GM18505 (cell line): Measurements from ENCODE around the gene SPATA2.
A peak's percentile ranks its signal among the peaks of the same experiment; 100 is the strongest.

Experiments
- ATAC-seq: cut with Tn5 transposase; IDR thresholded peaks from one replicate; pipeline ENCODE4 v1.9.1; 2021; ENCODE audit not compliant: unreplicated experiment
- POLR2A ChIP-seq: IDR thresholded peaks from 4 replicates; pipeline ENCODE4 v1.6.1; 2011; ENCODE audit warnings: borderline replicate concordance; ENCODE audit not compliant: insufficient read depth, insufficient read length; ENCODE audit errors: extremely low read depth

The SPATA2 gene

GRCh38 chr20:49942303-49942702, 27.0 kb upstream of the SPATA2 start:
- ATAC-seq = no peak

GRCh38 chr20:49941456-49941855, 26.1 kb upstream of the SPATA2 start:
- ATAC-seq = no peak
- no peak for TF ChIP-seq POLR2A

More at GRCh38 chr20:49942303-49942702, 27.0 kb upstream of the SPATA2 start:
- TF ChIP-seq POLR2A = no peak

DNA sequence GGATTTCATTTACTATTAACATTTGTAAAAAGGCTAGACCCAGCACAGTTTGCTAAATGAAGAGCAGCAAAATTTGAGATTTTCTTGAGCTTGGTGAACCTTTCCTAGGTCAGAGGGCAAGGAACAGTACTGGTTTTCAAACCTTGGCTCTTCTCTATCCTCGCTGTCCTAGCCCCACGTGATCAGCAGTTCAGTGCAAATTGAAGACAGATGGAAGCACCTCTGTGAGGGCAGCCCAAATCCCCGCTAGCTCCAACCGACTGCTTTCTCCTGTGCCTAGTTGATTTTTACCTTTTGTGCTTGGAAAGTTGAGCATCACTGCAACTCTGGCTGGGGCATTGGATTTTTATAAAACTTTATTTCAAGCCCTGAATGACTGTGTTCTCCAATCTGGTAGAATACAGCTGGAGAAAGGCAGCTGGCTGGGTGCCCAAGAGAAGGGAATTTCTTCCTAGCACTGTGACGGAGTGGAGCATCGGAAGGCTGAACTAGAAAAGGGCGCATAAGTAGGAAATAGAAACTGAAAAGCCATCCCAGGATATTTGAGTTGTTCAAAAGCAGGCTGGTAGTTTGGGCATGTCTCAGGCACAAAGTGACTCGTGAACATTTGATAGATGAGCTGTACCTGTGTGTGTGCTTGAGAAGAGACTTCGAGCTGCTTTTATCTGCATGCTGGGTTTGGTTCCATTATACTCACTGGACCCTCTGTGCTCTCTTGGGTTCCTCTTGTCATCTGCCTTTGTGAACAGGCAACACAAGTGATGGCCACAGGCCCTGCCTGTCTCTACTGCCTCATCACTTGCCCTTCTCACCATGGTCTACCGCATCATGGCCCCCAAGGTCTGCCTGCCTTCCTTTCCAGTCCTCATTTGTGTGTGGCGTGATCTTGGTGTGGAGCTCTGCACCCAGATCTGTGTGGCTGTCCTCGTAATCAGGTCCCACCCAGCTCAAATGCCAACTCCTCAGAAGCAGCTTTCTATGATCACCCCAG, 23.1 kb upstream of the SPATA2 start:
- no peak for TF ChIP-seq POLR2A

DNA sequence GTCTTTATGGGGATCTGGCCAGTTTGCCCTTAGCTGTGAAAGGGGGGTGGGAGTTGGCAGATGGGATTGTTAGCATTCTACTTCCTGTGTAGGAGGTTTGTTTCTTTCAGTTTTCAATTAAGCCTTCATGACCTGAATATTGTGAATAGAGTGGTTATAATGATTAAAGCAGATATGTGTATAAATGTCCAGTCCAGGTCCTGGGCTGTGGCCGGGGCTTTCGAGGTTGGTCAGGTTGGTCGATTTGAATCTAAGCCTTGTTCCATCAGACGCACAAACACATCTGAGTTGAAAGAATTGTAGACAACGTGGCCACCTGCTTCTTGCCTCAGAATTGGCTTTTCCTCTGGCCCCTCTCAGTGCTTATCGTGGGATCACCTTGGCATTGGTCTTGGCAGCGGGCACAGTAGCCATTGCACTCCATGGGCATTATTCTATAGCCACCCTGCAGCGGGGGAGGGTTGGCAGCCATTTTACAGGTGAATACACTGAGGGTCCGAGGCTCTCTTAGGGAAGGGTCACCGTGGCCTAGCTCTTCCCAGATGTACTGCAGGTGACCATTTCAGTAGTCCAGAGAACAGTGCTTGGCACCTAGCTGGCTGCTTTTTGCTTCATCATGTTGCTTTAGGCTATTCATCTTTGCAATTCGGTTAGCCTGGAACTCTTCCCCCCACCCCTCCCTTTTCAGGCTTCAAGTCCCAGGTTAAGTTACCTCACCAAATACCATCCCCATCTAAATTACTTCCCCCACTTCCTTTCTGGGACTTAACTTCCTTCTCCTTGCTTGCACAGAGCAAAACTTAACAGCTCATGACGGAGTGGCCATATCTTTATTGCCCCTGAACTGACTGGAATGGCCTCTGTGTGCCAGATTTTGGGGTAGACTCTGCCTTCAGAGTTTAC, 21.9 kb upstream of the SPATA2 start:
- peak; percentile 6 for ATAC-seq

More for the DNA sequence above, 23.1 kb upstream of the SPATA2 start:
- ATAC-seq = no peak

DNA sequence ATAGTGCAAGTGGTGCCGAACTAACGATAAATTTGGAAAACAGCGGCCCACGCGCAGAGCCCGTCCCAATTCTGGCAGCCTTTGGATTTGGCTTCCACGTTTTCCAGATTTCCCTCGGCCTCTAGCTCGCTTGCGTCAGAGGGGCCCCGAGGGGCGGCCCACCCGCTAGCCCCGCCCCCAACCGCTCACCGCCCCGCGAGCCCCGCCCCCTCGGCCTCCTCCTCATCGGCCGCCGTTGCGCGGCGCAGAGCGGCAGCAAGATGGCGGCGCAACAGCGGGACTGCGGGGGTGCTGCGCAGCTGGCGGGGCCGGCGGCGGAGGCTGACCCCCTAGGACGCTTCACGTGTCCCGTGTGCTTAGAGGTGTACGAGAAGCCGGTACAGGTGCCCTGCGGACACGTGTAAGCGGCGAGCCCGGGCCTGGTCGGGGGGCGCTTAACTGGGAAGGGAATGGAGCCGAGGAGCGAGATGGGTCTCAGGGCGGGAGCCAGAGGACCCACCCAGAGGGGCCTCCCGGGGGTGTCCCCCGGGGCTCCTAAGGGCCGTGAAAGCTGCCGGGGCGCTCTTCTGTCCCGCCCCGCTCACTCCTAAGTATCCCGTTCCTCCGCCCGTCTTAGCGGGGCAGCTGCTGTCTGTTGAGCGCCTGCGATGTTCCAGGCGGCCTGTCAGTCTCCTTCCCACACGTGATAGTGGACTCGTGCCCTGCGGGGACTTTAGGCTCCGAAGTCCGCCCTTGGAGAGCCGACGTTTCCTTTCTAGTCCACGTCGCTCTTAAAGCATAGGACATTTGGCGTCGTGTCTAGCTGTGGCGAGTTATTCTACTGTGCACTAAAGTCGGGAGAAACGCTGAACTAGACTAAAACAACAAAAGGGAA, 21.1 kb upstream of the SPATA2 start, which contains the start of gene RNF114:
RNF114 (plus strand) TSS at position 245 of the 874 bp plus-strand sequence; CDS start at position 261, 16 bp downstream.
- peak; percentile 91 for TF ChIP-seq POLR2A
- peak; percentile 77 for ATAC-seq

More for the DNA sequence above, 21.9 kb upstream of the SPATA2 start:
- TF ChIP-seq POLR2A = no peak

GRCh38 chr20:49935746-49936152, 20.4 kb upstream of the SPATA2 start:
- TF ChIP-seq POLR2A = no peak
- no peak for ATAC-seq

DNA sequence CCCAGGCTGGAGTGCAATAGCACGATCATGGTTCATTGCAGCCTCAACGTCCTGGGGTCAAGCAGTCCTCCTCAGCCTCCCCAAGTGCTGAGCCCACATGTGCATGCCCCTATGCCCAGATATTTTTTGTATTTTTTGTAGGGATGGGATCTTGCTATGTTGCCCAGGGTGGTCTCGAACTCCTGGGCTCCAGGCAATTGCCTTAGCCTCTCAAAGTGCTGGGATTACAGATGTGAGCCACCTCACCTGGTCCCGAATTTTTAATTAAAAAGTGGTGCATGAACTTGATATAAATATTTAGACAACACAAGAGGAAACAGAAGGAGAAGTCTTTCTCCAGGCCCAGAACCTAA, 13.8 kb upstream of the SPATA2 start:
- no peak for ATAC-seq
- TF ChIP-seq POLR2A = no peak

- no peak for ATAC-seq
- TF ChIP-seq POLR2A = no peak
These were observed 13.2 kb upstream of the SPATA2 start for GRCh38 chr20:49928411-49929141.

DNA sequence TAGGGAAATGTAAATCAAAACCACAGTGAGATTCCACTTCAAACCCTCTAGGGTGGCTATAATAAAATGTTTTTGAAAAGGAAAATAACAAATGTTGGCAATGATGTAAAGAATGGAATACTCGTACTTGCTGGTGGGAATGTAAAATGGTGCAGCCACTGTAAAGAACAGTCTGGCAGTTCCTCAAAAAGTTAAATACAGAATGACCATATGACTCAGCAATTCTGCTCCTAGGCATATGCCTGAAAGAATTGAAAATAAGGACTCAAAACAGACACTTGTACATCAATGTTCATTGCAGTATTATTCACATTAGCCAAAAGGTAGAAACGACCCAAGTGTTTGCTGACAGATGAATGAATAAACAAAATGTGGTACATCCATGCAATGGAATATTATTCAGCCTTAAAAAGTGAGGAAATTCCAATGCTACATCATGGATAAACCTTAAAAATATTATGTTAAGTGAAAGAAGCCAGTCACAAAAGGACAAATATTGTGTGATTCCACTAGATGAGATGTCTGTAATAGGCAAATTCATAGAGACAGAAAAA, 10.6 kb upstream of the SPATA2 start:
- ATAC-seq = no peak
- no peak for TF ChIP-seq POLR2A

- TF ChIP-seq POLR2A = no peak
- no peak for ATAC-seq
These were observed 8.9 kb upstream of the SPATA2 start for GRCh38 chr20:49924247-49924646.

- TF ChIP-seq POLR2A = no peak
These were observed 4.1 kb upstream of the SPATA2 start for GRCh38 chr20:49919461-49919860.

More at GRCh38 chr20:49919461-49919860, 4.1 kb upstream of the SPATA2 start:
- no peak for ATAC-seq
